Measurements from ENCODE around the gene NLRX1. TPM values are rescaled to one million over a fixed set of nuclear protein-coding genes. Genes with fewer than 3 reads are reported as not detected.
"Not testable (repeated sequence)": the region's sequence is repeated elsewhere in the genome, so short reads cannot be mapped to it uniquely, and the experiment has no call there.

Gene NLRX1
- total RNA-seq, 1 donor from 2014 or later: 10.6 TPM

DNA sequence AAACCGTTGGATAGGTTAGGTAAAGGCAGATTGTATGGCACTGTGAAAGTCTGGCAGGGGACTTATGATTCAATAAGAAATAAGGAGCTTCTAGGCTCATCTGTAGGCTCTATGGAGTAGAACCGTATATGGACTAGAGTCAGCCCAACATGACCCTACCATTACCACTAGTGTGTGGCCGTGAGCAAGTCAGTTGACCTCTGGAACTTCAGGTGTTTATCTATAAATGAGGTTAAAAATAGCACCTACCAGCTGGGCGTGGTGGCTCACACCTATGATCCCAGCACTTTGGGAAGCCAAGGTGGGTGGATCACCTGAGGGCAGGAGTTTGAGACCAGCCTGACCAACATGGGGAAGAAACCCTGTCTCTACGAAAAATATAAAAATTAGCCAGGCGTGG is 42.7 kb upstream of the NLRX1 start:
- no peak for DNase-seq (ENCODE audit: low read depth)
- Histone ChIP-seq H3K4me3 (ENCODE audit: low read depth, low read length) (no peak overlapping the region), H3K27me3 (ENCODE audit: control insufficient read depth, insufficient read depth, low read length) (no peaks in the 10 kb centered on the region), H3K36me3 (ENCODE audit: control insufficient read depth, insufficient read depth, low read length) (no peaks in the 10 kb centered on the region)
- TF ChIP-seq, protein P1, sequence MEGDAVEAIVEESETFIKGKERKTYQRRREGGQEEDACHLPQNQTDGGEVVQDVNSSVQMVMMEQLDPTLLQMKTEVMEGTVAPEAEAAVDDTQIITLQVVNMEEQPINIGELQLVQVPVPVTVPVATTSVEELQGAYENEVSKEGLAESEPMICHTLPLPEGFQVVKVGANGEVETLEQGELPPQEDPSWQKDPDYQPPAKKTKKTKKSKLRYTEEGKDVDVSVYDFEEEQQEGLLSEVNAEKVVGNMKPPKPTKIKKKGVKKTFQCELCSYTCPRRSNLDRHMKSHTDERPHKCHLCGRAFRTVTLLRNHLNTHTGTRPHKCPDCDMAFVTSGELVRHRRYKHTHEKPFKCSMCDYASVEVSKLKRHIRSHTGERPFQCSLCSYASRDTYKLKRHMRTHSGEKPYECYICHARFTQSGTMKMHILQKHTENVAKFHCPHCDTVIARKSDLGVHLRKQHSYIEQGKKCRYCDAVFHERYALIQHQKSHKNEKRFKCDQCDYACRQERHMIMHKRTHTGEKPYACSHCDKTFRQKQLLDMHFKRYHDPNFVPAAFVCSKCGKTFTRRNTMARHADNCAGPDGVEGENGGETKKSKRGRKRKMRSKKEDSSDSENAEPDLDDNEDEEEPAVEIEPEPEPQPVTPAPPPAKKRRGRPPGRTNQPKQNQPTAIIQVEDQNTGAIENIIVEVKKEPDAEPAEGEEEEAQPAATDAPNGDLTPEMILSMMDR (IDR thresholded peaks at IDR 0.05; ENCODE audit: insufficient read depth, low read length, poor library complexity, severe bottlenecking): no peak

DNA sequence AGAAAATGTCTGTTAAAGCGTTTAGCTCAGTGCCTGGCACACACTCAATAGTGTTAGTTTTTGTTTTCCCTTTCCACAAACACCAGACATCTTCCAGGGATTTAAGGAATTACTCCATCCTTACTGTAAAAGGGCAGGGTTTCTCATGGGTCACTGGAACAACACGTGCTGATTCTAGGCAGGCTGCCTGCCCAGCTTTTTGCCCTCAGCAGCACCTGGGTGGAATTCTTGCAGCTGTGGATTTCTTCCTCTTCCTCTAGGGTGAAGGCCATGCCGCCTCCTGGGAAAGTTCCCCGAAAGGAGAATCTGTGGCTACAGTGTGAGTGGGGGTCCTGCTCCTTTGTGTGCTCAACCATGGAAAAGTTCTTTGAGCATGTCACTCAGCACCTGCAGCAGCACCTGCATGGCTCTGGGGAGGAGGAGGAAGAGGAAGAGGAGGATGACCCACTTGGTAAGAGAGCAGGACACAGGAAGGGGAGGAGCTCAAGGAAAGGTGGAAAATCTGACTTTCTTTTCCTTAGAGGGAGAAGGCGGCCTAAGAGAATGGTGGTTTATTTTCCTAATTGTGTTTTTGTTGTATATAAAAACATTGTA is 41.8 kb upstream of the NLRX1 start:
- TF ChIP-seq, protein P1 (IDR thresholded peaks at IDR 0.05; ENCODE audit: insufficient read depth, low read length, poor library complexity, severe bottlenecking): no peak
- DNase-seq (ENCODE audit: low read depth): no peak
- Histone ChIP-seq H3K36me3 (ENCODE audit: control insufficient read depth, insufficient read depth, low read length) (no peaks in the 10 kb centered on the region), H3K27me3 (ENCODE audit: control insufficient read depth, insufficient read depth, low read length) (no peaks in the 10 kb centered on the region), H3K4me3 (ENCODE audit: low read depth, low read length) (no peak overlapping the region)

GRCh38 chr11:119130662-119131061 is 37.9 kb upstream of the NLRX1 start:
- H3K27me3 ChIP-seq (ENCODE audit: control insufficient read depth, insufficient read depth, low read length): no peaks in the 10 kb centered on the region
- H3K4me3 ChIP-seq (ENCODE audit: low read depth, low read length): no peak overlapping the region
- DNase-seq (ENCODE audit: low read depth): no peak
- TF ChIP-seq, protein P1 (IDR thresholded peaks at IDR 0.05; ENCODE audit: insufficient read depth, low read length, poor library complexity, severe bottlenecking): no peak
- peaks cover 1% of the 10 kb centered on the region for H3K36me3 ChIP-seq (ENCODE audit: control insufficient read depth, insufficient read depth, low read length)

DNA sequence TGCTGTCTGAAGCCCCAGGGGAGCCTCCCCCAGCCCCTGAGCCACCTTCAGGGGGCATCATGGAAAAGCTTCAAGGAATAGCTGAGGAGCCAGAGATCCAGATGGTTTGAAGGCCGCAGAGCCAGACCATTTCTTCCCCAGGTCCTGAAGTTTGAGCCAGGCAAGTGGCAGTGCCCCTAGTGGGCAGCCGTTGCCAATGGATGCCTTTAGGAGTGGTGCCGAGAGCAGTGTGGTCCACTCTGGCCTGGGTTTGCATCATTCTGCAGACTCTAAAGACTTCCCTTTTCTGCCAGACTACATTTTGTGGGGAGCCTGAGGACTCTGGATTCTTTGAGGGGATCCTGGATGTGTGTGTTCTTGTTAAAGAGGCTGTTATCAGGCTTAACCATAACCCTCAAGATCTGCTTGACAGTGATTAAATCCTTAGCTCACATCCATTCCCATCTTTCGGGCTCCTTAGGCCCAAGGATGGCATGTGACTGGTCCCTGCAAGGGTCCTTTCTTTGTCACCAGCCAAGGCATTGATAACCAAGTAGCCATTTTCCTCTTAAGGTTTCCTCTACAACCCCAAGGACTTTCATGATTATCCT is 34.0 kb upstream of the NLRX1 start:
- no peak for DNase-seq (ENCODE audit: low read depth)
- no peak overlapping the region for H3K4me3 ChIP-seq (ENCODE audit: low read depth, low read length)
- H3K27me3 ChIP-seq (ENCODE audit: control insufficient read depth, insufficient read depth, low read length): no peaks in the 10 kb centered on the region
- peaks cover 1% of the 10 kb centered on the region for H3K36me3 ChIP-seq (ENCODE audit: control insufficient read depth, insufficient read depth, low read length)
- TF ChIP-seq, protein P1 (IDR thresholded peaks at IDR 0.05; ENCODE audit: insufficient read depth, low read length, poor library complexity, severe bottlenecking): peak; percentile 77

DNA sequence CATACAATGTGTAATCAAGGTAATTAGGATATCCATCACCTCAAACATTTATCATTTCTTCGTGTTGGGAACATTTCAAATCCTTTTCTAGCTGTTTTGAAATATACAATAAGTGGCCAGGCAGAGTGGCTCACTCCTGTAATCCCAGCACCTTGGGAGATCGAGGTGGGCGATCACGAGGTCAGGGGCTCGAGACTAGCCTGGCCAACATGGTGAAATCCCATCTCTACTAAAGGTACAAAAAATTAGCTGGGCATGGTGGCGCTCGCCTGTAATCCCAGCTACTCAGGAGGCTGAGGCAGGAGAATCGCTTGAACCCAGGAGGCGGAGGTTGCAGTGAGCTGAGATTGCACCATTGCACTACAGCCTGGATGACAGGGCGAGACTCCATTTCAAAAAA is 29.2 kb upstream of the NLRX1 start:
- not testable (repeated sequence) for H3K27me3 ChIP-seq (ENCODE audit: control insufficient read depth, insufficient read depth, low read length); DNase-seq (ENCODE audit: low read depth); H3K36me3 ChIP-seq (ENCODE audit: control insufficient read depth, insufficient read depth, low read length); H3K4me3 ChIP-seq (ENCODE audit: low read depth, low read length)

DNA sequence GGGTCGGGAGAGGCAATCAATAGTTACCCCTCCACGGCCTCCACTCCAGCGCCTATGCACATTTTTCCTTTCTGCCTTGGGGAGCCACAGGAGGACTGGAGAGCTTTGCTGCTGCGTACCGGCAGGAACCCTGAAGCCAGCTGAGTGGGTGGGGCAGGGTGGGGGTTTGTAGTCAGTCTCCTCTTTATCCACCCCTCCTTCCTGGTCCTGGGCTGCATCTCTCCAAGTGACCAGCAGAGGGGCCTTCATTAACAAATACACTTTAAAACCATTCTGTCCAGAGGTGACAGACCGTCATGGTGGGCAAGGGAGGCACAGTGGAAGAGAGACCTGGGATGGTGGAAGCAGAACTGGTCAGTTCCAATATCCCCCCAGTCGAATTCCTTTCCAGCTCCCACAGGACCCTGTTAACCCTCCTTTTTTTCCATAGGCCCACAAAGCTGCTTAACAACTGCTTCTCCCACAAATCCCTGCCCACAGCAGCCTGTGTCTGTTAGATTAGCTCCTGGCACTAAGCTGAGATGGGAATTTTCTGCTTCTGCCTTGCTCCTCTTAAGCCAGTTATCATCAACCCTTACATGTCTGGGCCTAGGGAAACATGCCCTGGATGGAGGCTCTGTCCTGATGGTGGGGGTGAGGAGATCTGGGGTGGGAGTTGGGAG is 23.6 kb upstream of the NLRX1 start:
- peak; percentile 45 for DNase-seq (ENCODE audit: low read depth)
- H3K36me3 ChIP-seq (ENCODE audit: control insufficient read depth, insufficient read depth, low read length): no peaks in the 10 kb centered on the region
- TF ChIP-seq, protein P1 (IDR thresholded peaks at IDR 0.05; ENCODE audit: insufficient read depth, low read length, poor library complexity, severe bottlenecking): peak; percentile 75
- no peak overlapping the region for H3K4me3 ChIP-seq (ENCODE audit: low read depth, low read length)
- peaks cover 20% of the 10 kb centered on the region for H3K27me3 ChIP-seq (ENCODE audit: control insufficient read depth, insufficient read depth, low read length)
